Measurements from ENCODE around the gene FN3KRP. TPM values are rescaled to one million over a fixed set of nuclear protein-coding genes. Genes with fewer than 3 reads are reported as not detected.
A peak's percentile ranks its signal among the peaks of the same experiment; 100 is the strongest.

Gene FN3KRP
- total and polyA plus RNA-seq, 2 of the 13 experiments (the other 11 are each of a cell fraction or from before 2014, with no cell fraction given), result 22.4 to 28.2 TPM

- TF ChIP-seq ZBTB43 (CRISPR knock-in tag; conservative IDR thresholded peaks at IDR 0.05) (no peak), ZNF484 (CRISPR knock-in tag; IDR thresholded peaks at IDR 0.05; ENCODE audit: borderline replicate concordance, low read depth) (no peak), CENPT (CRISPR knock-in tag; IDR thresholded peaks at IDR 0.05; ENCODE audit: low read depth) (no peak; the same call in 1 of the 2 replicates), LBX2 (CRISPR knock-in tag; IDR thresholded peaks at IDR 0.05; ENCODE audit: borderline replicate concordance) (no peak), ATF6 (CRISPR knock-in tag; conservative IDR thresholded peaks at IDR 0.05) (no peak), PHF8 (CRISPR knock-in tag; IDR thresholded peaks at IDR 0.05) (peak; percentile 81), SALL1 (CRISPR knock-in tag; IDR thresholded peaks at IDR 0.05) (peak; percentile 66), KAT7 (CRISPR knock-in tag; IDR thresholded peaks at IDR 0.05; ENCODE audit: borderline replicate concordance) (no peak), NPAS2 (CRISPR knock-in tag; IDR thresholded peaks at IDR 0.05; ENCODE audit: borderline replicate concordance) (no peak), ZNF142 (CRISPR knock-in tag; IDR thresholded peaks at IDR 0.05) (no peak), MIER2 (CRISPR knock-in tag; IDR thresholded peaks at IDR 0.05) (no peak), GTF3A (CRISPR knock-in tag; conservative IDR thresholded peaks at IDR 0.05) (no peak)
- TF ChIP-seq, protein P1, sequence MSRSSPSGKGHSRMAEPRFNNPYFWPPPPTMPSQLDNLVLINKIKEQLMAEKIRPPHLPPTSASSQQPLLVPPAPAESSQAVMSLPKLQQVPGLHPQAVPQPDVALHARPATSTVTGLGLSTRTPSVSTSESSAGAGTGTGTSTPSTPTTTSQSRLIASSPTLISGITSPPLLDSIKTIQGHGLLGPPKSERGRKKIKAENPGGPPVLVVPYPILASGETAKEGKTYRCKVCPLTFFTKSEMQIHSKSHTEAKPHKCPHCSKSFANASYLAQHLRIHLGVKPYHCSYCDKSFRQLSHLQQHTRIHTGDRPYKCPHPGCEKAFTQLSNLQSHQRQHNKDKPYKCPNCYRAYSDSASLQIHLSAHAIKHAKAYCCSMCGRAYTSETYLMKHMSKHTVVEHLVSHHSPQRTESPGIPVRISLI (CRISPR knock-in tag; IDR thresholded peaks at IDR 0.05; ENCODE audit: borderline replicate concordance), result no peak
- TF ChIP-seq, protein P2, sequence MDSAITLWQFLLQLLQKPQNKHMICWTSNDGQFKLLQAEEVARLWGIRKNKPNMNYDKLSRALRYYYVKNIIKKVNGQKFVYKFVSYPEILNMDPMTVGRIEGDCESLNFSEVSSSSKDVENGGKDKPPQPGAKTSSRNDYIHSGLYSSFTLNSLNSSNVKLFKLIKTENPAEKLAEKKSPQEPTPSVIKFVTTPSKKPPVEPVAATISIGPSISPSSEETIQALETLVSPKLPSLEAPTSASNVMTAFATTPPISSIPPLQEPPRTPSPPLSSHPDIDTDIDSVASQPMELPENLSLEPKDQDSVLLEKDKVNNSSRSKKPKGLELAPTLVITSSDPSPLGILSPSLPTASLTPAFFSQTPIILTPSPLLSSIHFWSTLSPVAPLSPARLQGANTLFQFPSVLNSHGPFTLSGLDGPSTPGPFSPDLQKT (CRISPR knock-in tag; IDR thresholded peaks at IDR 0.05; ENCODE audit: borderline replicate concordance), result no peak
- TF ChIP-seq, protein P3, sequence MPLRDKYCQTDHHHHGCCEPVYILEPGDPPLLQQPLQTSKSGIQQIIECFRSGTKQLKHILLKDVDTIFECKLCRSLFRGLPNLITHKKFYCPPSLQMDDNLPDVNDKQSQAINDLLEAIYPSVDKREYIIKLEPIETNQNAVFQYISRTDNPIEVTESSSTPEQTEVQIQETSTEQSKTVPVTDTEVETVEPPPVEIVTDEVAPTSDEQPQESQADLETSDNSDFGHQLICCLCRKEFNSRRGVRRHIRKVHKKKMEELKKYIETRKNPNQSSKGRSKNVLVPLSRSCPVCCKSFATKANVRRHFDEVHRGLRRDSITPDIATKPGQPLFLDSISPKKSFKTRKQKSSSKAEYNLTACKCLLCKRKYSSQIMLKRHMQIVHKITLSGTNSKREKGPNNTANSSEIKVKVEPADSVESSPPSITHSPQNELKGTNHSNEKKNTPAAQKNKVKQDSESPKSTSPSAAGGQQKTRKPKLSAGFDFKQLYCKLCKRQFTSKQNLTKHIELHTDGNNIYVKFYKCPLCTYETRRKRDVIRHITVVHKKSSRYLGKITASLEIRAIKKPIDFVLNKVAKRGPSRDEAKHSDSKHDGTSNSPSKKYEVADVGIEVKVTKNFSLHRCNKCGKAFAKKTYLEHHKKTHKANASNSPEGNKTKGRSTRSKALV (CRISPR knock-in tag; IDR thresholded peaks at IDR 0.05), result no peak
Measured at GRCh38 chr17:82698974-82699442, 17.5 kb upstream of the FN3KRP start (continued).
